Trophoblast cell (in vitro differentiated cells and primary cell): Measurements from ENCODE around the gene CLINT1.

ENCODE experiments used
- DNase-seq, 2 donors: peaks; one replicate each; pipeline ENCODE4 v3.0.0-alpha.2; 2016
- H2AFZ ChIP-seq: 2 replicates; pipeline ENCODE4 v1.6.1; 2013; ENCODE audit warnings: low read length, moderate library complexity, mild to moderate bottlenecking; ENCODE audit not compliant: insufficient read depth, poor library complexity
- H2AK5ac ChIP-seq: 2 replicates; pipeline ENCODE4 v1.6.1; 2013; ENCODE audit warnings: mild to moderate bottlenecking, low read length
- H2BK120ac ChIP-seq: 2 replicates; pipeline ENCODE4 v1.6.1; 2013; ENCODE audit warnings: low read length, mild to moderate bottlenecking, moderate library complexity; ENCODE audit not compliant: insufficient read depth, poor library complexity
- H2BK12ac ChIP-seq: 2 replicates; pipeline ENCODE4 v1.6.1; 2013; ENCODE audit warnings: mild to moderate bottlenecking, low read length, moderate library complexity
- H2BK5ac ChIP-seq: 2 replicates; pipeline ENCODE4 v1.6.1; 2013; ENCODE audit warnings: low read length, low read depth, moderate library complexity, mild to moderate bottlenecking; ENCODE audit not compliant: poor library complexity
- H3K14ac ChIP-seq: 2 replicates; pipeline ENCODE4 v1.6.1; 2013; ENCODE audit warnings: mild to moderate bottlenecking, low read length
- H3K18ac ChIP-seq: 2 replicates; pipeline ENCODE4 v1.6.1; 2013; ENCODE audit warnings: mild to moderate bottlenecking, low read length
- H3K23ac ChIP-seq: 2 replicates; pipeline ENCODE4 v1.6.1; 2013; ENCODE audit warnings: low read length
- H3K27ac ChIP-seq: 2 replicates; pipeline ENCODE4 v1.5.1; 2013; ENCODE audit warnings: low read depth, mild to moderate bottlenecking, inconsistent platforms, low read length, moderate library complexity
- H3K27me3 ChIP-seq: 2 replicates; pipeline ENCODE4 v1.6.1; 2013; ENCODE audit warnings: inconsistent platforms, mild to moderate bottlenecking, low read length, moderate library complexity; ENCODE audit not compliant: insufficient read depth
- H3K36me3 ChIP-seq, 2 experiments: 1 replicate in 1 of 2; 2 replicates in 1 of 2; pipeline ENCODE4 v1.6.1; 2013; ENCODE audit warnings: low read length in 2 of 2, mild to moderate bottlenecking in 2 of 2, moderate library complexity in 1 of 2; ENCODE audit not compliant: insufficient read depth in 2 of 2, control insufficient read depth in 1 of 2
- H3K4ac ChIP-seq: 2 replicates; pipeline ENCODE4 v1.6.1; 2013; ENCODE audit warnings: low read depth, mild to moderate bottlenecking, low read length, moderate library complexity
- H3K4me1 ChIP-seq, 2 experiments: 1 replicate in 1 of 2; 2 replicates in 1 of 2; pipeline ENCODE4 v1.6.1; 2013; ENCODE audit warnings: low read length in 2 of 2, mild to moderate bottlenecking in 2 of 2, moderate library complexity in 1 of 2; ENCODE audit not compliant: insufficient read depth in 2 of 2, control insufficient read depth in 1 of 2
- H3K4me2 ChIP-seq: 2 replicates; pipeline ENCODE4 v1.6.1; 2013; ENCODE audit warnings: inconsistent platforms, mild to moderate bottlenecking, low read length, moderate library complexity
- H3K4me3 ChIP-seq: 2 replicates; pipeline ENCODE4 v1.5.1; 2013; ENCODE audit warnings: mild to moderate bottlenecking, low read depth, low read length, inconsistent platforms
- H3K79me1 ChIP-seq: one replicate; pipeline ENCODE4 v1.6.1; 2013; ENCODE audit warnings: low read length
- H3K79me2 ChIP-seq: 2 replicates; pipeline ENCODE4 v1.6.1; 2013; ENCODE audit warnings: low read length, mild to moderate bottlenecking; ENCODE audit not compliant: control insufficient read depth, insufficient read depth, poor library complexity
- H3K9ac ChIP-seq: 2 replicates; pipeline ENCODE4 v1.6.1; 2013; ENCODE audit warnings: mild to moderate bottlenecking, low read length
- H3K9me3 ChIP-seq: 2 replicates; pipeline ENCODE4 v1.6.1; 2013; ENCODE audit warnings: low read depth, mild to moderate bottlenecking, control low read depth, inconsistent platforms, low read length; ENCODE audit not compliant: insufficient read depth
- H4K12ac ChIP-seq: 2 replicates; pipeline ENCODE4 v1.6.1; 2013; ENCODE audit warnings: low read depth, mild to moderate bottlenecking, low read length, moderate library complexity
- H4K8ac ChIP-seq: 2 replicates; pipeline ENCODE4 v1.6.1; 2013; ENCODE audit warnings: low read depth, mild to moderate bottlenecking, low read length, moderate library complexity
- H4K91ac ChIP-seq: one replicate; pipeline ENCODE4 v1.6.1; 2013; ENCODE audit warnings: low read depth, mild to moderate bottlenecking, low read length, moderate library complexity
- WGBS: extraction: QIAGEN DNeasy Blood & Tissue Kit; methylation state at CpG from one replicate; pipeline ENCODE4 v1.1.7; 2013; ENCODE audit warnings: missing lambda C conversion rate; ENCODE audit not compliant: insufficient read length, insufficient coverage; ENCODE audit errors: extremely low coverage; 5-methylcytosine and 5-hydroxymethylcytosine counted together

The CLINT1 gene

GRCh38 chr5:157842185-157842584, 16.8 kb downstream of the CLINT1 start:
- no peak overlapping the region for H3K14ac ChIP-seq
- H3K23ac ChIP-seq = no peak overlapping the region
- H3K79me1 ChIP-seq = no peaks in the 10 kb centered on the region
- H4K12ac ChIP-seq = no peak overlapping the region
- H3K4ac ChIP-seq = no peak overlapping the region
- H3K18ac ChIP-seq = no peak overlapping the region
- H3K27me3 ChIP-seq = no peaks in the 10 kb centered on the region
- no peak overlapping the region for H3K4me3 ChIP-seq
- H4K91ac ChIP-seq = no peak overlapping the region
- no peaks in the 10 kb centered on the region for H3K9me3 ChIP-seq
- H2BK12ac ChIP-seq = no peak overlapping the region
- no peak overlapping the region for H3K27ac ChIP-seq
- peak; percentile 58 to 82 for DNase-seq
- H3K4me2 ChIP-seq = no peak overlapping the region
- H4K8ac ChIP-seq = no peak overlapping the region
- H2AFZ ChIP-seq = no peak overlapping the region
- H3K36me3 ChIP-seq = peaks cover 1 to 2% of the 10 kb centered on the region in 2 experiments
- no peak overlapping the region for H2AK5ac ChIP-seq
- no peak overlapping the region for H3K9ac ChIP-seq
- H3K4me1 ChIP-seq = no peaks in the 10 kb centered on the region
- peaks cover 4% of the 10 kb centered on the region for H3K79me2 ChIP-seq
- WGBS = no CpG with 5 or more reads among the region's 5 CpGs
- no peak overlapping the region for H2BK120ac ChIP-seq
- H2BK5ac ChIP-seq = no peak overlapping the region

- no peak for DNase-seq
- no peaks in the 10 kb centered on the region for H3K4me1 ChIP-seq
- WGBS = no CpG with 5 or more reads among the region's 8 CpGs
- no peak overlapping the region for H4K8ac ChIP-seq
- no peak overlapping the region for H3K14ac ChIP-seq
- H2BK12ac ChIP-seq = no peak overlapping the region
- H2BK120ac ChIP-seq = no peak overlapping the region
- peak overlapping the region; percentile 55 for H3K4ac ChIP-seq
- peaks cover 1 to 2% of the 10 kb centered on the region in 2 experiments for H3K36me3 ChIP-seq
- H3K23ac ChIP-seq = no peak overlapping the region
- H3K27me3 ChIP-seq = no peaks in the 10 kb centered on the region
- H2AFZ ChIP-seq = no peak overlapping the region
- no peak overlapping the region for H3K4me2 ChIP-seq
- H3K27ac ChIP-seq = no peak overlapping the region
- no peak overlapping the region for H2AK5ac ChIP-seq
- H3K4me3 ChIP-seq = no peak overlapping the region
- no peak overlapping the region for H4K91ac ChIP-seq
- H3K79me1 ChIP-seq = no peaks in the 10 kb centered on the region
- no peak overlapping the region for H4K12ac ChIP-seq
- H3K18ac ChIP-seq = peak overlapping the region; percentile 37
- H3K9me3 ChIP-seq = no peaks in the 10 kb centered on the region
- no peak overlapping the region for H2BK5ac ChIP-seq
- H3K79me2 ChIP-seq = peaks cover 4% of the 10 kb centered on the region
- H3K9ac ChIP-seq = no peak overlapping the region
Measured at GRCh38 chr5:157839157-157839795, 19.7 kb downstream of the CLINT1 start.

- Histone ChIP-seq H3K4me1 (no peaks in the 10 kb centered on the region), H4K8ac (no peak overlapping the region), H3K9me3 (no peaks in the 10 kb centered on the region), H3K79me1 (no peaks in the 10 kb centered on the region), H3K4ac (peak overlapping the region; percentile 37), H3K36me3 (peaks cover 0 to 2% of the 10 kb centered on the region in 2 experiments), H3K27me3 (no peaks in the 10 kb centered on the region), H3K18ac (no peak overlapping the region), H2BK12ac (no peak overlapping the region), H3K4me2 (no peak overlapping the region), H3K23ac (no peak overlapping the region), H3K14ac (no peak overlapping the region), H3K27ac (no peak overlapping the region), H2AK5ac (no peak overlapping the region), H3K79me2 (peaks cover 5% of the 10 kb centered on the region), H2BK120ac (no peak overlapping the region), H4K91ac (no peak overlapping the region), H3K9ac (no peak overlapping the region), H2AFZ (no peak overlapping the region), H2BK5ac (no peak overlapping the region), H4K12ac (no peak overlapping the region), H3K4me3 (no peak overlapping the region)
- peak; percentile 13 to 57 for DNase-seq
- WGBS = no CpG with 5 or more reads among the region's 2 CpGs
Measured at GRCh38 chr5:157836121-157836753, 22.7 kb downstream of the CLINT1 start.

GRCh38 chr5:157835041-157835440, 23.9 kb downstream of the CLINT1 start:
- no peaks in the 10 kb centered on the region for H3K79me1 ChIP-seq
- no CpG with 5 or more reads among the region's 5 CpGs for WGBS

More at GRCh38 chr5:157835041-157835440, 23.9 kb downstream of the CLINT1 start:
- no peak overlapping the region for H2BK5ac ChIP-seq
- no peak overlapping the region for H2BK12ac ChIP-seq
- no peak overlapping the region for H3K4ac ChIP-seq
- H4K91ac ChIP-seq = no peak overlapping the region
- H3K36me3 ChIP-seq = peaks cover 0 to 2% of the 10 kb centered on the region in 2 experiments
- H2BK120ac ChIP-seq = no peak overlapping the region
- H3K4me1 ChIP-seq = no peaks in the 10 kb centered on the region
- H3K9ac ChIP-seq = no peak overlapping the region
- H4K12ac ChIP-seq = no peak overlapping the region
- H3K27me3 ChIP-seq = no peaks in the 10 kb centered on the region
- no peak overlapping the region for H3K23ac ChIP-seq
- DNase-seq = no peak
- H2AFZ ChIP-seq = no peak overlapping the region
- no peak overlapping the region for H3K18ac ChIP-seq
- no peak overlapping the region for H2AK5ac ChIP-seq
- no peak overlapping the region for H4K8ac ChIP-seq
- H3K4me3 ChIP-seq = no peak overlapping the region
- H3K27ac ChIP-seq = no peak overlapping the region
- no peak overlapping the region for H3K14ac ChIP-seq
- H3K4me2 ChIP-seq = no peak overlapping the region
- H3K9me3 ChIP-seq = no peaks in the 10 kb centered on the region
- peaks cover 5% of the 10 kb centered on the region for H3K79me2 ChIP-seq
